Smooth muscle cell (in vitro differentiated cells): ENCODE data around the gene ZNF333. TPM values are rescaled to one million over a fixed set of nuclear protein-coding genes. Genes with fewer than 3 reads are reported as not detected.

ENCODE experiments used
- DNase-seq: peaks from one replicate; lab custom pipeline; 2025; ENCODE audit not compliant: unreplicated experiment; lab: John Stamatoyannopoulos, UW
- H2AFZ ChIP-seq: fragments of 200-600 bp; sonication (generic); 2 replicates; pipeline ENCODE4 v1.6.0; 2016; ENCODE audit warnings: antibody characterized with exemption, low read depth, mild to moderate bottlenecking
- H3F3A ChIP-seq: fragments of 200-600 bp; sonication (generic); 2 replicates; pipeline ENCODE4 v1.6.0; 2017; ENCODE audit warnings: antibody characterized with exemption, low read depth
- H3K27ac ChIP-seq: fragments of 200-600 bp; sonication (generic); 2 replicates; pipeline ENCODE4 v1.5.1; 2016; ENCODE audit warnings: low read depth, mild to moderate bottlenecking
- H3K27me3 ChIP-seq: fragments of 200-600 bp; sonication (generic); 2 replicates; pipeline ENCODE4 v1.6.1; 2016; ENCODE audit warnings: low read depth, mild to moderate bottlenecking
- H3K36me3 ChIP-seq: fragments of 200-600 bp; sonication (generic); 2 replicates; pipeline ENCODE4 v1.5.1; 2016; ENCODE audit warnings: low read depth
- H3K4me1 ChIP-seq: fragments of 200-600 bp; sonication (generic); 2 replicates; pipeline ENCODE4 v1.5.1; 2016; ENCODE audit warnings: low read depth
- H3K4me2 ChIP-seq: fragments of 200-600 bp; sonication (generic); 2 replicates; pipeline ENCODE4 v1.6.0; 2016; ENCODE audit warnings: mild to moderate bottlenecking
- H3K4me3 ChIP-seq: fragments of 200-600 bp; sonication (generic); 2 replicates; pipeline ENCODE4 v1.5.1; 2016; ENCODE audit warnings: mild to moderate bottlenecking
- H3K79me2 ChIP-seq: fragments of 200-600 bp; sonication (generic); 2 replicates; pipeline ENCODE4 v1.6.0; 2016; ENCODE audit warnings: low read depth, mild to moderate bottlenecking
- H3K9ac ChIP-seq: fragments of 200-600 bp; sonication (generic); 2 replicates; pipeline ENCODE4 v1.6.0; 2016; ENCODE audit warnings: low read depth
- H3K9me3 ChIP-seq: fragments of 200-600 bp; sonication (generic); replicated peaks from 2 replicates; pipeline ENCODE4 v1.5.1; 2016; ENCODE audit warnings: low read depth
- H4K20me1 ChIP-seq: fragments of 200-600 bp; sonication (generic); 2 replicates; pipeline ENCODE4 v1.6.0; 2016; ENCODE audit warnings: low read depth
- WGBS: methylation state at CpG from one replicate; pipeline ENCODE4 v1.1.7; 2016; ENCODE audit warnings: low lambda C conversion rate; 5-methylcytosine and 5-hydroxymethylcytosine counted together
- polyA plus RNA-seq: library from polyadenylated mRNA; unstranded; fragments of >200 nt; fragmentation: Nextera tagmentation; extraction: Ambion mirVana; gene quantifications from 2 replicates; pipeline ENCODE4 v1.2.1, GENCODE V29; 2016
- total RNA-seq: library from RNA; depleted of rRNA; stranded (reverse); fragments of >200 nt; gene quantifications from 2 replicates; pipeline ENCODE4 v1.2.3, GENCODE V29; 2014
- TF ChIP-seq, protein P1 (sequence below): fragments of 200-600 bp; sonication (generic); IDR thresholded peaks from 2 replicates; pipeline ENCODE4 v1.5.1; 2017; ENCODE audit warnings: borderline replicate concordance, mild to moderate bottlenecking, antibody characterized with exemption; ENCODE audit not compliant: insufficient read depth, poor library complexity, severe bottlenecking

The ZNF333 gene
- total and polyA plus RNA-seq, 2 experiments from 2014 or later = 14.8 to 16.0 TPM

- no peak overlapping the region for H3K9ac ChIP-seq
- H3K79me2 ChIP-seq = no peaks in the 10 kb centered on the region
- H3K4me2 ChIP-seq = no peak overlapping the region
- H3K36me3 ChIP-seq = peaks cover 77% of the 10 kb centered on the region
- H4K20me1 ChIP-seq = no peaks in the 10 kb centered on the region
- H3K27me3 ChIP-seq = no peaks in the 10 kb centered on the region
- H3K4me1 ChIP-seq = no peaks in the 10 kb centered on the region
- no peak for DNase-seq
- no peak overlapping the region for H3K27ac ChIP-seq
- H3K9me3 ChIP-seq = peaks cover 66% of the 10 kb centered on the region
- H3K4me3 ChIP-seq = no peak overlapping the region
- H2AFZ ChIP-seq = no peak overlapping the region
- H3F3A ChIP-seq = no peaks in the 10 kb centered on the region
- 93% methylated on average over 18 of the region's 18 CpGs for WGBS
- TF ChIP-seq, protein P1, sequence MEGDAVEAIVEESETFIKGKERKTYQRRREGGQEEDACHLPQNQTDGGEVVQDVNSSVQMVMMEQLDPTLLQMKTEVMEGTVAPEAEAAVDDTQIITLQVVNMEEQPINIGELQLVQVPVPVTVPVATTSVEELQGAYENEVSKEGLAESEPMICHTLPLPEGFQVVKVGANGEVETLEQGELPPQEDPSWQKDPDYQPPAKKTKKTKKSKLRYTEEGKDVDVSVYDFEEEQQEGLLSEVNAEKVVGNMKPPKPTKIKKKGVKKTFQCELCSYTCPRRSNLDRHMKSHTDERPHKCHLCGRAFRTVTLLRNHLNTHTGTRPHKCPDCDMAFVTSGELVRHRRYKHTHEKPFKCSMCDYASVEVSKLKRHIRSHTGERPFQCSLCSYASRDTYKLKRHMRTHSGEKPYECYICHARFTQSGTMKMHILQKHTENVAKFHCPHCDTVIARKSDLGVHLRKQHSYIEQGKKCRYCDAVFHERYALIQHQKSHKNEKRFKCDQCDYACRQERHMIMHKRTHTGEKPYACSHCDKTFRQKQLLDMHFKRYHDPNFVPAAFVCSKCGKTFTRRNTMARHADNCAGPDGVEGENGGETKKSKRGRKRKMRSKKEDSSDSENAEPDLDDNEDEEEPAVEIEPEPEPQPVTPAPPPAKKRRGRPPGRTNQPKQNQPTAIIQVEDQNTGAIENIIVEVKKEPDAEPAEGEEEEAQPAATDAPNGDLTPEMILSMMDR = no peak
Observed at GRCh38 chr19:14718522-14719116, 28.8 kb downstream of the ZNF333 start.

DNA sequence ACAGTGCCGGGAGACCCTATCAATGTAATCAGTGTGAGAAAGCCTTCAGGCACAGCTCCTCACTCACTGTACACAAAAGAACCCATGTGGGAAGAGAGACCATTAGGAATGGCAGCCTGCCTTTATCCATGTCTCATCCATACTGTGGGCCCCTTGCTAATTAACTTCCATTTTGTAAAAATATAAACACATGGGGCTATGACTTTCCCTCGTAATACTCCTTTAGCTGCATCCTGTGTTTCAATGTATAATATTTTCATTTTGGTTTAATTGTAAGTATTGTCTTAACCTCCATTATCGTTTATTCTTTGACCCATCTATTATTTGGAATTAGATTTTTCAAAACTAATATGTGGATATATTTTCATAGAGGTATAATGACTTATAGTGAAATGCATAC is 29.3 kb downstream of the ZNF333 start:
- H2AFZ ChIP-seq = no peak overlapping the region
- H3K79me2 ChIP-seq = no peaks in the 10 kb centered on the region
- no peaks in the 10 kb centered on the region for H3K27me3 ChIP-seq
- no peak overlapping the region for H3K4me2 ChIP-seq
- no peak overlapping the region for H3K27ac ChIP-seq
- peaks cover 77% of the 10 kb centered on the region for H3K36me3 ChIP-seq
- no peaks in the 10 kb centered on the region for H3F3A ChIP-seq
- TF ChIP-seq, protein P1 = no peak
- H3K9ac ChIP-seq = no peak overlapping the region
- H3K9me3 ChIP-seq = peaks cover 66% of the 10 kb centered on the region
- H4K20me1 ChIP-seq = no peaks in the 10 kb centered on the region
- WGBS = 98% methylated on average over 3 of the region's 3 CpGs
- no peaks in the 10 kb centered on the region for H3K4me1 ChIP-seq
- no peak for DNase-seq
- no peak overlapping the region for H3K4me3 ChIP-seq

DNA sequence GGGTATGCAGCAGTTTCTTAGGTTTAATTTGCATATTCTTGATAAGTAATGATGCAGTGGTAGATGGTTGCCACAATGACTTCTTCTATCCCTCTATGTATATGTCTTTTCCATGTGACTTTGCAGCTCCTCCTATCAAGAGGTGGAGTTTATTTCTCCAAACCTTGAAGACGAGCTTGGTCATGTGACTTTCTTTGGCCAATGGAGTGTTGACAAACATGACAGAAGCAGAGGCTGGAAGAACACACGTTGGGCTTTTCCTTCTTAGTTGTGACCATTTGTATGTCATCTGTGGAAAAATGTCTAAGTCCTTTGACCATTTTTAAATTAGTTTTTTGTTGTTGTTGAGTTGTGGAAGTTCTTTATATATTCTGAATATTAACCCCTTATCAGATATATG is 32.3 kb downstream of the ZNF333 start:
- TF ChIP-seq, protein P1 = no peak

DNA sequence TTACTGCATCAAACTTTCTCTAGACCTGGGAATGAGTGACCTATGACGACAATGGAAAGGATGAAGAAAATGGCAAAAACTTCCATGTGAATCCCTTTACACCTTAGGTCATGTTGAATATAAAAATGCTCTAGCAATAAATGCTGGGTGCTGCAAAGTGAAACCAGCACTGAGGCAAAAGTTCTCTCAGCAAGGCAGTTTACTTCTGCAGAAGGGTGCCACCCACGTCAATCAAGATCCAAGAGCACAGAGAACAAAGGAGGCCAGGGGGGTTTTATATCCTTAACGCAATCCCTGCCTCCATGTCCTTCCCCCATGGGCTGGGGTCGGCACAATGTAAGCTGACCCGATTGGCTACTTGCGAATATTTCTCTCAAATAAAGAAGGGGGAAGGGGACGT is 38.7 kb downstream of the ZNF333 start:
- no peak overlapping the region for H3K9ac ChIP-seq
- H3K36me3 ChIP-seq = no peaks in the 10 kb centered on the region
- no peaks in the 10 kb centered on the region for H3F3A ChIP-seq
- H2AFZ ChIP-seq = no peak overlapping the region
- no peaks in the 10 kb centered on the region for H3K9me3 ChIP-seq
- no peak overlapping the region for H3K27ac ChIP-seq
- no peaks in the 10 kb centered on the region for H4K20me1 ChIP-seq
- DNase-seq = no peak
- TF ChIP-seq, protein P1 = no peak
- no peaks in the 10 kb centered on the region for H3K79me2 ChIP-seq
- H3K27me3 ChIP-seq = no peaks in the 10 kb centered on the region
- 80% methylated on average over 7 of the region's 7 CpGs for WGBS
- H3K4me2 ChIP-seq = no peak overlapping the region
- H3K4me1 ChIP-seq = no peaks in the 10 kb centered on the region
- no peak overlapping the region for H3K4me3 ChIP-seq

More for the DNA sequence above, 32.3 kb downstream of the ZNF333 start:
- Histone ChIP-seq H3K4me1 (no peaks in the 10 kb centered on the region), H4K20me1 (no peaks in the 10 kb centered on the region), H3K4me2 (no peak overlapping the region), H3K36me3 (peaks cover 56% of the 10 kb centered on the region), H3K9me3 (peaks cover 46% of the 10 kb centered on the region), H3K4me3 (no peak overlapping the region), H3F3A (no peaks in the 10 kb centered on the region), H3K27ac (no peak overlapping the region), H3K79me2 (no peaks in the 10 kb centered on the region), H3K9ac (no peak overlapping the region), H2AFZ (no peak overlapping the region), H3K27me3 (no peaks in the 10 kb centered on the region)
- WGBS = 85% methylated on average over 2 of the region's 2 CpGs
- DNase-seq = no peak
